HG03432 (cell line): Measurements from ENCODE around the gene CD8A.

Experiments
- ATAC-seq: cut with Tn5 transposase; IDR thresholded peaks from one replicate; pipeline ENCODE4 v1.9.1; 2021; ENCODE audit warnings: mild to moderate bottlenecking, moderate library complexity; ENCODE audit not compliant: unreplicated experiment

CD8A gene

GRCh38 chr2:86809481-86810121, 18.9 kb upstream of the CD8A start:
- ATAC-seq, result no peak

DNA sequence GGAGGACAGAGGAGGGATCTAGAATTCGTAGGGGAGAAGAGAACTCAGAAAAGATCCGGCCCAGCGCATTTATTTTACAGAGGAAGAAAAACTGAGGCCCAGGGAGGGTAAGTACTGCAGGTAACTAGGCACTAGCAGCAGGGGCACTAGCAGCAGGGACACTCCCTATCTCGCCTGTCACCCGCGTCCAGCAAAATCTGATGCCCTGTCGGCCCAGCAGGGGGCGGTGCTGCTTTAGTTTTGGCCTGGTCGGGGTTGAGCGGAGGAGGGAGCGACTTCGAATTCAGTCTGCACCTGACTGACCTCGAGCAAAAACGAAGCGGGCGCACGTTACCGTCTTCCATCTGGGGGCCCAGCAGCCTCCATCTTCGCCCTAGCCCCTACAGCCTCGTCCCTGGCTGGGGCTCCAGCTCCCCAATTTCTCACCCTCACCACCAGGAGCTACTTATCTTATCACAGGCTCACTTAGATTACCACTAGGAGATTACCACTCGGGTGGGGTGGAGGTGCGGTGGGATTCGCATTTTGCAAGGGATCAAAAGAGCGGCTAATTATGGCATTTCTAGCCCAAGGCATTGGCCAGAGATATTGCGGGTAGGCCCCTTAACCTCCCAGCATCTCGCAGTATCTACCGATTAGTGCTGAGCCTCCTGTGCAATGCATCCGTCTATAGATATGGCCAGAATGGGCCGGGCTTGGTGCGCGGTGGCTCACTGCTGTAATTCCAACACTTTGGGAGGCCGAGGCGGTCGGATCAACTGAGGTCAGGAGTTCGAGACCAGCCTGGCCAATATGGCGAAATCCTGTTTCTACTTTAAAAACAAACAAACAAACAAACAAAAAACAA, 17.8 kb upstream of the CD8A start:
- peak; percentile 93 for ATAC-seq

GRCh38 chr2:86807468-86808275, 17.0 kb upstream of the CD8A start:
- ATAC-seq, result peak; percentile 52

DNA sequence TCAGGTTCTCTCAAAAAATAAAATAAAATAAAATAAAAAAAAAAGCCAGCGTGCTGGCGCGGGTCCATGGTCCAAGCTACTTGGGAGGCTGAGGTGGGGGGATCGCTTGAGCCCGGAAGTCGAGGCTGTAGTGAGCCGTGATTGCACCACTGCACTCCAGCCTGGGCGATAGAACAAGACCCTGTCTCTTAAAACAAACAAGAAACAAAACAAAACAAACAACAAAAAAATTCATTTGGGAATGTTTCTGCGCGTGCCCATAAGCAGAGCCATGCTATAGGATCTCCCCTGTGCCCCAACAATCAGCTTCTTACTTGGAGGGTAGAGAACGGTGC, 16.4 kb upstream of the CD8A start:
- no peak for ATAC-seq

DNA sequence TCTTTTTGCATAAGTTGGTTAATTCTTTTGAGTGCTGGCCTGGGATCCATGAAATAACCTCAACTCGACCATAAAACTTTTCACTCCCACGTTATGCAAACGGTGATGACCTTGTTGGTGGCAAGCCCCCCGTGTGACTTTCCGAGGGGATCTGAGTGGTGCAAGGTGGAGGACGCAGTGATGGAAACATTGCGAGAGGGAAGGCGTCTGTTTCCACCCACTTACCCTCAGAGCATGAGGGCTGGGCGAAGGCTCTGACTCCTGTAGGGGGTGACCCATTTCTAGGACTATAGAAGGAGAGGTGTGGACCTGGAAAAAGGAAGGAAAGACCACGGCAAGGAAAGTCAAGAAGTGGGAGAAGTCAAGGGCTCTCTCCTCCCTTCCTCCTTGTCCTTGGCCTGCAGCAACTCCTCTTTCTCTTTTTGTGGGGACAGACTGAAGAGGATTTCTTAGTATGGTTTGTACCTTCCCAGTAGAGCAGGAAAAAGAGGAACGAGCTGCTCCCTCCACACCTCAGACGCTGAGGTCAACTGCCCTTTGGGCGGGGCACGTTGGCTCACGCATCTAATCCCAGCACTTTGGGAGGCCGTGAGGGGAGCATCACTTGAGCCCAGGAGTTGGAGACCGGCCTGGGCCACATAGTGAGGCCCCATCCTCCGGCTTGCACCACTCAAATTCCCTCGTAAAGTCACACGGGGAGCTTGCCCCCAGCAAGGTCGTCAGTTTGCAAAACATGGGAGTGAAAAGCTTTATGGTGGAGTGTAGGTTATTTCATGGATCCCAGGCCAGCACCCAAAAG, 15.5 kb upstream of the CD8A start:
- no peak for ATAC-seq

- no peak for ATAC-seq
These were observed 10.3 kb upstream of the CD8A start for GRCh38 chr2:86800856-86801567.

GRCh38 chr2:86794861-86795260, 4.1 kb upstream of the CD8A start:
- no peak for ATAC-seq

DNA sequence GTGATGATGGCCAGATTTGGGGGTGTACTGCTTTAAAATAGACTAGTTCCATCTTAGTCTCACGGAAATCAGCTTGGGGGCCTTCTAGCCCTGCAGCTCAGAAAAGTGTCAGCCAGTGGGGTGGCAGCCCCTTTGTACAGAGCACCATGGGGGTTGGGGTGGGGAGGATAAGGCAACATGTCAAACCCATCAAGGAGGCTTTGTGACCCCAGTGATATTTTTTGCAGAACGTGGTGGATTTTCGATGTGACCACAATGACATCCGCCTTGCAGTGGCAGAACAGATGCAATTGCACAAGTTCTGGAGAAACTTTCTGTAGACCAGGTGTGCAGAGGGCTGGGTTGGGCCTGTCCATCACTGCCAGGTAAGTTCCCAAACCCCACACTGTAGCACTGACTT, 3.0 kb upstream of the CD8A start:
- ATAC-seq, result no peak

DNA sequence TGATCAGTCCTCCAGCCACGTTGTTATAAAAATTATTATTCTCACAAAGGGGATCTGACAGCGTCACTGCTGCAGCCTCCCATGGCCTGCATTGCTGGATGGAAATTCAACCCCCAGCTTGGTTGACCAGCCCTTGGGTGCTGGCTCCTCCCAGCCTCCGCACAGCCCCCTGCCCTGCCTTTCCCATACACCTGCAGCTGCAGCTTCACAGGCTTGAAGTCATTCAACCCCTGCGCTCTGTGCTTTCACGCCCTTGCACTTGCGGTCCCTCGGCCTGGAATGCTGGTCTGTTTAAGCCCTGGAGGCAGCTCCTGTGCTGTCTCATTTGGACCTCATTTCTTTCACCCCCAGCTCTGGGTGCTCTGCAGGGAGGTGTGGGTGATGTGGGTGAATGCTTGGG, 860 bp upstream of the CD8A start:
- no peak for ATAC-seq

DNA sequence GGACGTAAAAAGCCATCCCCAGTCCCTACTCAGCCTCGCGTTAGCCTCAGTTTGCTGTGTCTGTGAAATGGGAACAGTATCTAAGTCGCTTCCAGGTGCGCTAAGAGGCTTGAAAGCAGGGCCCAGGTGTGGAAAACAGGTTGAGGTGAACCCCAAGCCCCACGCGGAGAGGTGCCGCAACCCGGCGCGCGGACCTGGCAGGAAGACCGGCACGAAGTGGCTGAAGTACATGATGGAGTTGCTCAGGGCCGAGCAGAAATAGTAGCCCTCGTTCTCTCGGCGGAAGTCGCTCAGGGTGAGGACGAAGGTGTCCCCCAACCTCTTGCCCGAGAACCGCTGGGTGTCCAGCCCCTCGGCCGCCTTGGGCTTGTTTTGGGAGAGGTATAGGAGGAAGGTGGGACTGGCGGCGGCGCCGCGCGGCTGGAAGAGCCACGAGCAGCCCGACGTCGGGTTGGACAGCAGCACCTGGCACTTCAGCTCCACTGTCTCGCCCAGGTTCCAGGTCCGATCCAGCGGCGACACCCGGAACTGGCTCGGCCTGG, 508 bp downstream of the CD8A start:
- no peak for ATAC-seq

DNA sequence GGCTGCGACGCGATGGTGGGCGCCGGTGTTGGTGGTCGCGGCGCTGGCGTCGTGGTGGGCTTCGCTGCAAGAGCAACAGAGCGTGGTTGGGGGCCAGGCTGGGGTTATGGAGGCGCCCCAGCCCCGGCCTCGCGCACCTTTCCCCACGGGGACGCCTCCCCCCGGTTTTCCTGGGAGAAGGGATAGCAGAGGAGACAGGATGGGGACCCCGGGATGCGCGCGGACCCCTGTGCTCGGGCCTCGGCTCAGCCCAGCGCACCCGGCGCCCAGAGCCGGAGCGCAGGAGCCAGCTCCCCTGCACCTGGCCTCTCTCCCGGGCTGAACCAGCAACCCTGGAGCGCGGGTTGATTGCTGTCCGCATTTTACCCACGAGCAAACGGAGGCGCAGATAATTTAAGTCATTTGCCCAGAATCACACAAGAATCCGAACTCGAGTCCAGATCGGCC, 1.0 kb downstream of the CD8A start:
- no peak for ATAC-seq

DNA sequence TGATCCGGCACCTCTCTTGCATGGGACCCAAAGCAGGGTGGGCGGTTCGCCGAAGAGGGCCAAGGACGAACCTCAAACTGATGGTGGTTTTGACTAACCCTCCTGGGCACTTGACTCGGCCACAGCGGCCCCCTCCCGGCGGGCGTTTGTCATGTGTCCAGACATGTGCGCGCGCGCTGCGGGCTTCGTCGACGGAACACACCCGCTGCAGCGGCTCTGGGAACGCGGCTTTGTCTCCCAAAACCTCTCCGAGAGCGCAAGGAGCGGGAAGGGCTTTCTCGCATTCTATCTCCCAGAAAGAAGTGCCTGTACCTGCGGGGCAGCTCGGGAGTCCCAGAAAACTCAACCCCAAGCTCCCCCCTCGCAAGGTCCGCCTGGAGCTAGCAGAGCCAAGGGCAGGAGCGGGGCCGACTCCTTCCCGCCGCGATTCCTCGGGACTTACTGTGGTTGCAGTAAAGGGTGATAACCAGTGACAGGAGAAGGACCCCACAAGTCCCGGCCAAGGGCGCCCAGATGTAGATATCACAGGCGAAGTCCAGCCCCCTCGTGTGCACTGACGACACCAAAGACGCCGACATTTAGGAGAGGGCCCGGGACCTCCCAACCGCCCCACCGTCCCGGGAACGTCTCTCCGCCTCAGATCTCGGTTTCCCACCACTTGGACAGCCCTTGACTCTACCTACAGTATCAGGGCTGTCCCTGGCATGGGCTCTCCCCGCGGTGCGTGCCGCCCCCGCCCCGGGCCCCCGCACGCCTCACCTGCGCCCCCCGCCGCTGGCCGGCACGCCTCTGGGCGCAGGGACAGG, 1.6 kb downstream of the CD8A start:
- ATAC-seq, result no peak

DNA sequence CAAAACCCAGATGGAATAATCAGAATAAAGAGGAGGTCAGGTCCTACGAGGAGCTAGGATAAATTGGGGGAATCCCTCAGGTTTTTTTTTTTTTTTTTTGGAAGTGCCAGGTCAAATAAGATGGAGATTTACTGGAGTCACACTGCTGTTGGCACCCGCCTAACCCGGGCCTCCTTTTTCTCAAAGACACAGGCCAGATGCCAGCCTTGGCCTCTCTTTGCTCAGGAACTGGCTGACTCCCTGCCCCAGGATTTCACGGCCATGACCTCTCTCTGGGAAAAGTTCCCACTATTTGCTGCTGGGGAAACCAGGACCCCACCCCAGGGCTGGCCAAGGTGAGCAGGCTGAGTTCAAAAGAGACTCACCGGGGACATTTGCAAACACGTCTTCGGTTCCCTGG, 2.5 kb downstream of the CD8A start:
- ATAC-seq, result no peak

- ATAC-seq, result no peak
These were observed 3.0 kb downstream of the CD8A start for GRCh38 chr2:86787736-86788135.

- no peak for ATAC-seq
These were observed 4.6 kb downstream of the CD8A start for GRCh38 chr2:86786001-86786536.

DNA sequence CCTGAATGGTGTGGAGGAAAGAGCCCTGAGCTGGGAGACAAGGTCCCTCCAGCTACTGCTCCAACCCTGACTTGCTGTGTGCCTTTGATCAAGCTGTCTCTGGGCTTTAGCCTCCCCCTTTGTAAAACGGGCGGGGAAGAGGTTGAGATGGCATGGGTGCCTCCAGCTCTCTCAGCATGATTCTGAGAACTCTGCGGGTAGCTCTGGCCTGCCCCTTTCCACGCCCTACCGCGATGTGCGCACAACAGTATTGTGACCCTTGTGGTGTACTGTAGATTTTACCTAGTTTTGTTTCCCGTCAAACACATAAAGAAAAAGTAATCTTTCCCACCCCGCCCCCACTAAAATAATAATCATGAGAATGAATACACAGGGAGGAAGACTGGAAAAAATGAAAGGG, 5.3 kb downstream of the CD8A start:
- no peak for ATAC-seq

DNA sequence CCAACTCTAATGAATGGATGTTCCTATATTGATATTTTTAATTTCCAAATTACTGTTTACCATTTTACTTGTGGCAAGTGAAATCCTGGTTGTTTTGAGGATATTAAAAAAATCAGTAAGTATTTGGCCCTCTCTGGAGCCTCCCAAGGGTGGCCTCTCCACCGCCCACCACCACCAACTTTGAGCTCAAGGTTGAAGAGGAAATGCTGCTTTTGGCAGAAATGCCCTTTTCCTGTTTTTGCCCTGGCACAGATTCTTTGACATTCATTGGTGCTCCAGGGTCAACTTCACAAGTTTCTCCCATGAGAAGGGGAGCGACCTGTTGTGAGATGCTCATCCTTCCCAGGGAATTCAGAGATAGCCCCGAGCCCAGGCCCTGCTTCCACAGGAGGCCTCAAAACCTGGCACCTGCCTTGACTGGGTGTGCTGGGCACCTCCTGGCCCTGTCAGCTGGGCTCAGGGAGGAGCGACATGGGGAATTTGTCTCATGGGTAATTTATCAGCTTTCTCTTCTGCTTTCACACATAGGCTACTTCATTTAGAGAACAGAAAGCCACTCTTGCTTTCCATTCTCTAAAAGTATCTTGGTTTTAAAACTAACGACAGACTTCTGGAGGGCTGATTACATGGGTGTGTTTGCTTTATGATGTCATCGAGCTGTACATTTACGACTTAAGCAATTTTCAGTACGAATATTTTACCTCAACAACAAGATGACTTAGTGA, 6.9 kb downstream of the CD8A start:
- peak; percentile 96 for ATAC-seq

DNA sequence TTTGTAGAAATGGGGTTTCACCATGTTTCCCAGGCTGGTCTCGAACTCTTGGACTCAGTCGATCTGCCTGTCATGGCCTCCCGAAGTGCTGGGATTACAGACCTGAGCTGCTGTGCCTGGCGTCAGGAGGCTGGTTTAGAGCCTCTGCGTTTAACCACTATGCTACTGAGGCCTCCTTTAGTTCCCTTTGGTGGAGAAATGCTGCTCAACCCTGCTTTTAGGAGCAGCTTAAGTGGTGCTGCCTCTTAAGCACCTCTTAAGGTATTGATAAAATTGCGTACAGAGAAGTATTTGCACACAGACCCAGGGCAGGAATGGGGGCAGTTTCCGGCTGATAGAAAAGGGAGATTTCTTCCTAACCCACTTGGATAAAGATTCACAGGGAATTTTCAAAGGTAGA, 8.0 kb downstream of the CD8A start:
- no peak for ATAC-seq
